Measurements from ENCODE around the gene ACTL8.
"Not testable (repeated sequence)": the region's sequence is repeated elsewhere in the genome, so short reads cannot be mapped to it uniquely, and the experiment has no call there.

ACTL8 gene

DNA sequence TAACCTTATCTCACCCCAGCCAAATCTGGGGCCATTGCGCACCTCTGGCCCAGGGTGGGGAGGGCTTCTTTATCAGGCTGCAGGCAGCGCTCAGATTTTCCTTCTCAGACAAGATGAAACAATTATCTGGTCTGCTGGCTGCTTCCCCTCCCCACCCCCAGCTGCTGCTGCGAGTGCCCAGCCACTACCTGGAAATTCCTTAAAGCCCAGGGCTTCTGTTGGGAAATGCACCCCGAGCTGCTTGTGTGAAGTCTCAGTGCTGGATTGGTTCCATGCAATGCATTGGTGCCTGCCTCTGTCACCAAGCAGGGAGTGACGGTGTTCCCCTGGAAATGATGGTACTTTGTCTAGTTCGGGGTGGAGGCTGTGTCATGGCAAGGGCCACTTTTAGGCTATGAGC lies 18.5 kb upstream of the ACTL8 start:
- DNase-seq, result no peak

DNA sequence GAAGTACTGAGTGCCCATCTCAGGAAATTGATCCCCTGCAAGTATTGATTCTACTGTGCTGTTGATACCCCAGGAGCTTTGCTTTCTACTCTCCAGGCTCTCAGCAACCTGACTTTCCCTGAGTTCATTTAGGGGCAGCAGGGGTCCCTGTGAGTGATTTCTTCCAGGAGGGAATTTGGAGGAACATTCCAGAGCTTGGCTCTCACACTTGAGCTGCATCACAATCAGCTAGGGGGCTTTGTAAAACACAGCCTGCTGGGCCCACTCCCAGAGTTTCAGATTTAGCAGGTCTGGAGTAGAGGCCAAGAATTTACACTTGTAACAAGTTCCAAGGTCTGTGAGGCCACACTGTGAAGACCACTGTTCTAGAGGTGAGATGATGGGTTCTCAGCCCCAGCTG lies 16.1 kb upstream of the ACTL8 start:
- no peak for DNase-seq

DNA sequence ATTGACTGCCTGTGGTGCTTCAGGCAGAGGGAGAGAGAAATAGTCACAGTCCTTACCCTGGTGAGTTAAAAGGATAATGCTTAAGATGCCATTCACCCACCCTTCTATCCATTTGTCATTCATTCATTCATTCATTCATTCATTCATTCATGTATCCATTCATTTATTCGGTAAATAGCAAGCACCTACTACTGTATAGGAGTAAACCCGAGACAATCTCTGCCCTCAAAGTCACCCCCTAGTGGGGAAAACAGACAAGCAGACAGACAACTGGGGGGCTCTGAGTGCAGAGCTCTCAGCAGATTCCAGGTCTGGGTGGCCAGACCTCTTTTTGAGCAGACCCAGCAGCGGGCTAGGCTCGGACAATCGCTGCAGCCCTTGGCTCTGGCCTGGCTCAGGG lies 14.1 kb upstream of the ACTL8 start:
- DNase-seq, result no peak

DNA sequence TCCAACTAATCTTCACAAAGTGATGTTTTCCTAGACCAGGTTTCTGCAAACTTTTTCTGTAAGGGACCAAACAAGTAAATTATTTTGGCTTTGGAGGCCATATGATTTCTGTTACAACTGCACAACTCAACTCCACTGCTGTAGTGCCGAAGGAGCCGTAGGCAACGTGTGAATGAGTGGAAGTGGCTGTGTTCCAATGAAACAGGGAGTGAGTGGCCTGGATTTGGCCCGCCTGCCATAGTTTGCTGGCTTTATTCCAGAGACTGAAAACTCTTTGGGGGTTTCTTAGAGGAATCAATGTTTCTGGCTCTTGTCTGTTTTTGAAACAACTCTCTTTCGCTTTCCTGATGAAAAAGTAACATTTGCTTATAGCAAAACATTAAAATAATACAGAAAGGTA lies 12.6 kb upstream of the ACTL8 start:
- no peak for DNase-seq

DNA sequence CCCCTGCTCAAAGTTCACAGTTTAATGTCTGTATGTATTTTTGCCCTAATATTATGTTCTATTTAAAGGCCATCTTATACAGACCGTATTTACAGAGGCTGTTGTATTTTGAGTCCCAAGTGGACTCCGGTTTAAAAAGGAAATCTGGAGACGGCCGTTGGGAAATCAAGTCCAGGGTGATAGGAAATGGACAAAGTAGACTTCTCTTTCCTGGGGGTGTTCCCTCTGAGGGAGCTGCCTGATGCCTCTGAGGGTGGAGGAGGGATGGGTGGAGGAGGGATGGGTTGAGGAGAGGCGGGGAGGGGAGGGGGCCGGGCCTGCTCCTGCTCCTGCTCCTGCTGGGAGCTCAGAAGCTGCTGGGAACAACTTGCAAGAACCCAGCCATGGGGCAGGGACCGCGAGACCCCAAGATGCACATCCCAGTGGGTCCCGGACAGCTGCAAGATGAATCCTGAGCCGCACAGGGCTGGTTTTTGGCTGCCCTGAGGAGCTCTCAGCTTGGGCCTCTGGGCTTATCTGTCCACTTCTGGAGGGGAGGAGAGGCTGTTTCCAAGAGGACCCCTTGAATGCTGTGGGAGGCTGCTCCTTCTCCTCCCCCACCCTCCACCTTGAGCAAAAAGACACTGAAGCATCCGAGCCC lies 12.0 kb upstream of the ACTL8 start:
- no peak for DNase-seq

DNA sequence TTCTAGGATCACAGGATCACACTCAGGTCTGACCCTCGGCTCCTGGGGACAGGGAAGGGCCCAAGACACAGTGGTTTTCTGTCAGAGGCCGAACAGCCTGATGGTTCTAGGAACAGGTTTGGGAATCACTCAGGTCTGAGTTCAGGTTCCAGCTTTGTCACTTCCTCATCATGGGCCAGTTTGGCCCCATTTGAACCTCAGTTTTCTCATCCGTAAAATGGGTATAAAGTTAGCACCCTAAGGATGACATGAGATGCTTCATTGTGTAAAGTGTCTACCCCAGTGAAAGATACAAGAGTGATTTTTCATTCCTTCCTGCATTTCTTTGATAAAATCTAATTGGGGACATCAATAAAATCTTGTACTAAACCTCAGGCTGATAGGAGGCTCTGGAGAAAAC lies 11.2 kb upstream of the ACTL8 start:
- no peak for DNase-seq

DNA sequence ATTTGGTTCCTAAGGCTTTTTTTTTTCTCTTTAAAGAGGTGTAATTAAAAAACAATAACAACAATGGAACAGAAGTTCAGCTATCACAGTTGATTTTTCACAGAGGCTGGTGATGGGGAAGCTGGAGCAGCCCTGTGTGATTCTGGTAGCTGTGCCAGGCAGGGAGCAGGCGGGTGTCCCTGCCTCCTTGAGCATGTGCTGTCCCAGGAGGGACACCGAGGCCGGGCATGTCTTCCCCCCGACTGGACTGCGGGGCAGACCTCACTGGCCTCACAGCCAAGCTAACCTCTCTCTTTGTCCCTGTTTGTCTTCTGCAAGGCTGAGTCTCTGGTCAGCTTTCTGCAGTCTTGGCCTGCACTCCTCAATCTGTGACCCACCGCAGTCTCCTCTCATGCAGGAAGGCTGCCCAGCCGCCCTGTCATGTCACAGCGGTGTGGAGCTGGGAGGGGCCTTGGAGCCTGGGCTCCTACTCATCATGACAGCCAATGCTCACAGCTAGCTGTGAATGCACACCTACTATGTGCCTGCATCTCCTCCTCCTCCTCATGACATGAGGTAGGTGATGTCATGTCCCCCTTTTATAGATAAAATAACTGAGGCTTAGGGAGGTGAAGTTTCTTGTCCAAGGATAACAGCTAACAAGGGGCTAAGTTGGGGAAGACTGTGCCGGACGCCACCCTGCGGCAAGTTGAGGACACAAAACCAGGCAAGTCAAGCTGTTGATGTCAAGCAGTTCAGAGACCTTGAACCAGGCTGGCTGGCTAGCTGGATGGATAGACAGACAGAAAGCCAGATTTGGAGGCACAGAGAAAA lies 10.3 kb upstream of the ACTL8 start:
- no peak for DNase-seq

DNA sequence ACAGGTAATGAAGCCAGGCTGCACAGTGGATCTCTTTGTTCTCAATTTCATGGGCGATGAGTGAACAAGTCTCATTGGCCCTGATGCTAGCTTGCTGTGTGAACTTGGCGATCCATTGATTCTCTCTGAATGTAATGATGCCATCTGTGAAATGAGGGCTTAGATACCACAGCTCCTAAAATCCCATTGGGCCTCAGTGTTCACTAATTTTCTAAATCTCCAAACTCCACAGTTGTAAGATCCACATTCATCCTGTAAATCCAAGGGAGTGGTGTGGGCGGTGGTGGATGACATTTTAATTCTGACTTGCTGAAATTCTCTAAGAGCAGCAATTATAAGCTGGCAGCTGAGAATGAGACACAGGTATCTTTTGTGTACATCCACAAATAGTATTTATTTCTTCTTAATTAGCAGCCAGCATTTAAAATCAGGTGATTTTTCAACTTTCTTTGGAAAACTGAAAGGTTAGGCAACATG lies 9.6 kb upstream of the ACTL8 start:
- no peak for DNase-seq

DNA sequence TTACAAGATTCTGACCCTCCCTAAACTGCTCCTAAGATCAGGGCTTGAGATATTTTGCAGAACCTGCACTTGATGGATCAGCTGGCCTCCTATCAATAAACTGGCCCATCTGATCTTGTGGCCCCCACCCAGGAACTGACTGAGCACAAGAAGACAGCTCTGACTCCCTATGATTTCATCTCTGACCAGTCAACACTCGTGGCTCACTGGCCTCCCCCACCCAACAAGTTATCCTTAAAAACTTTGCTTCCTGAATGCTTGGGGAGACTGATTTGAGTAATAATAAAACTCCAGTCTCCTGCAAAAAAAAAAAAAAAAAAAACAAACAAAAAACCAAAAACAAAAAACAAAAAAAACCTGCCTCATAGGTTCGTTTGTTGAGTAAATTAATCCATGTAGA lies 8.9 kb upstream of the ACTL8 start:
- DNase-seq, result not testable (repeated sequence)

DNA sequence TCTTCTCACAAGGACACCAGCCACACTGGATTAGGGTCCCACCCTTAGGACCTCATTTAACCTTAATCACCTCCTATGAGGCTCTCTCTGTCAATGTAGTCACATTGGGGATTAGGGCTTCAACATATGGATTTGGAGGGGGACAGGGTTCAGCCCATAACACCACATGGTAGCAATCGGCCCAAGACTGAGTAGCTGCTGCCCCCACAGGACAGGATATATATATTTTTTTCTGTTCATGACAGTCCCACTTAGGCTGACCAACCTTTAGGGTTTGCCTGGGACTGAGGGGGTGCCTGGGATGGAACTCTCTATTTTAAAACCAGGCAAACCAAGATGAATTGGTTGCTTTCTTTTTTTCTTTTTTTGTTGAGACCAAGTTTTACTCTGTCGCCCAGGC lies 8.2 kb upstream of the ACTL8 start:
- no peak for DNase-seq

DNA sequence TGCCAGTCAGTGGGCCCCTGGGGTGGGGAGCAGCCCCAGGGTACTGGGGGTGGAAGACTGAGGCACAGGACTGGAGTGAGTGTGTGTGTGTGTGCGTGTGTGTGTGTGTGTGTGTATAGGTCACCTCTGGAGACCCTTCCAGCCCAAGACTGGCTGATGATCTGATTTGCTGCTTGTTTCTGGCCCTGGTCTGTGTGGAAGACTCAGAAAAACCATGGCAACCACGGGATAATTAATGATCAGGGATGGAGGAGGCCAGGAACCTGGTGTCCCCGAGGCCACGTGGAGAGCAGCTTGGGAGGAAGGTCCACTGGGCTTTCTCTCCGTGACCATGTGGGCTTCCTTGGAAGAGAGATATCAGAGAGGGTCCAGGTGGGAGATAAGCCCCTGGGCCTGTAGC lies 4.8 kb upstream of the ACTL8 start:
- DNase-seq, result no peak

DNA sequence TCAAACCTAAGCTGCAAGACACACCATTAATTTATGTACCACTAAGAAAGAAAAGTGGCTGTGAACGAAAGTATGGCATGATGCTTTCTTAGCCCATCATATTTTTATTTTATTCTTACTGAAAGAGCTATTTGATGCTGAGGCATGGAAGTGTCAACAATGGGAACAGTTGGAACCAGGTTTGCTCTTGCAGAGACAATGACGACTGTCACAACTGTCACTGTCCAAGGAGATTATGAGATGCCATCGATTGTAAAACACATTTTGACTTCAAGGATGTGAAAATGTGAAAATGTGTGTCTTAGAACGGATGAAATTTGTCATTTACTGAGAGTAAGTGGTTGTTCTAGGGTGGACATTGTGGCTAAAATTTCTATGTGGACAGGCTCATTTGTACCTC lies 2.8 kb upstream of the ACTL8 start:
- DNase-seq, result no peak

DNA sequence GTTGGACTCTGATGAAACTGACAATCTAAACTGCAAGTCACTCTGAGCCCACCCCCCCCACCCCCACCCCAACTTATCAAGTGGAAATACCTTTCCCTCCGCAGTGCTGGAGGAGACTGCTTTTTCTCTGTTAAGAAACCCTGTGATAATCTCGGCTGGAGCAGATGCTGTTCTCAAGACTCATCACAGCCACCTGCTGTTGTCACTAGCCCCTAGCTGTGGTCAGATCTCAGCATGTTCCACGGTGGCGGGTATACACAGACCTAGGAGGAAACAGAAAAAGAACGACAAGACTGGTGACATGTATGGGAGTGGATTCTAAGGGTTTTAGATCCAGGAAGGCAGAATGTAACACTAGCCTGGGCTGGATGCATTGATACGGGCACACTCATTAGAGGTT lies 2.3 kb downstream of the ACTL8 start:
- DNase-seq, result no peak

DNA sequence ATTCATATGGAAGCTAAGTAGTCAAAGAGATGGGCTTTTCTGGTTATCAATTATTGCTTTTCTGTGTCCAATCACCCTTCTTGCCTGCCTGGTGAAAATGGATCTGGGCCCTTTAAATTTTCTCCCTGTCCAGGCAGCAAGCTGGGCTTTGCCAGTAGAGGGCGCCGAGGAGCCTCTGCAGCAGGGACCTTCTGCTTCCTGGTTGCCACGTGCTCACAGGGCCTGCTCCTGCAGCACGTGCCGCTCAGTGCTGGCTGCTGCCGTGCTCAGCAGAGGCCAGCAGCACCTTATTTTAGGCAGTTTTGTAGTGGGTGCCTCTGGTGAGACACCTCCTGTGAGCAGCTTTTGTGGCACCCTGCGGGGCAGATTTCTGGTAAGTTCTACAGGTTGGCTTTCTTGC lies 4.0 kb downstream of the ACTL8 start:
- no peak for DNase-seq

DNA sequence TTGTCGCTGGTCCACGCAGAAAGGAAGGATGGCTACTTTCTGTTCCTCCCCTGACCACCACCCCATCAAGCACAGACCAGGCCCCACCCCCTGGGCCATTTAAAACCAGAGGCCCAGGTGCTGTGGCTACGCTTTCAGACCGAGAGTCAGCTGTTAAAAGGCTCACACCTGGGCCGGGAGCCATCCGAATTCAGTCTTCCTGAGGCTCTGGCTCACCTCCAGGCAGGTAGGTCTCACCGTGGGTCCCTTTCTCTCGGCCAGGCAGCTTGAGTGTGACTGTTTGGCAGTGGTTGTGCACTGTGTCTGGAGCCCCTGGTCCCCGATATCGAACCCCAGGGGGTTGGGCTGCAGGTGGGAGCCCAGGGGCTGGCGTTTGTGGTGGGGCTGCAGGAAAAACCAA lies 7.2 kb downstream of the ACTL8 start:
- DNase-seq, result no peak

DNA sequence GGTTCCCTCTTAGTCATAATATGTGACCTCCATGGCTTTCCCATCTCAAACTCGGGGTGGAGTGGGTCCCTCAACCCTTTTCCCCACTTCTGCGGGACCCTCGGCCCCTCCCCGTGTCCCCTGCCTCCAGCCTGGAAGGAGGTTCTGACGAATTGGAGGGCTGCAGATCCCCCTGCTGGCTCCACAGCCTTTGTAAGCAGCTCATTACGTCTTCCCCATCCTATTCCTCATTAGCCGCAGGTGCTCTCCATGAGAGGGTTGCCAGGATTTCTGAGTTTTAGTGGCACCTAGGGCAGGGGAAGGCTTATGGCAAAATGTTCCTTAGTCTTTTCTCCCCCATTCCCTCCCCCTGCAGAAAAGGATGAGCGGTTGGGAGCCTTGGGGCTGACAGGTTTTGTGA lies 8.3 kb downstream of the ACTL8 start:
- no peak for DNase-seq

DNA sequence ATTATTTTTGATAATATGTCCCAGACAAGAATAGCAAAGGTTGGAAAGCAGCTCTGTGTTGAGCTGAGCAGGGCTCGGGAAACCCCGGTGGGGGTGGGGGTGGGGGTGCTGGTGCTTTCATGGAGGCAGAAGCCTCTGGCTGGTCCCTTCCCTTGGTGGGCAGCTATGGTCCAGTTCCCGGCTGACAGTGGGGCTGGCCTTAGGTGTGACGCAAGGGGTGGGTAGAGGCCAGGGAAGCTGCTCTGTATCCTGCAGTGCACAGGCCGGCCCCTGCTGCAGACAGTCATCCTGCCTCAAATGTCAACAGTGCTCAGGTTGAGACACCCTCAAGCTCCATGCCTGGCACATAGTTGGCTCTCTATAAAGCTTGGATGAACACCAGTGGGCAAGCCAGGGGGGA lies 8.9 kb downstream of the ACTL8 start:
- no peak for DNase-seq

DNA sequence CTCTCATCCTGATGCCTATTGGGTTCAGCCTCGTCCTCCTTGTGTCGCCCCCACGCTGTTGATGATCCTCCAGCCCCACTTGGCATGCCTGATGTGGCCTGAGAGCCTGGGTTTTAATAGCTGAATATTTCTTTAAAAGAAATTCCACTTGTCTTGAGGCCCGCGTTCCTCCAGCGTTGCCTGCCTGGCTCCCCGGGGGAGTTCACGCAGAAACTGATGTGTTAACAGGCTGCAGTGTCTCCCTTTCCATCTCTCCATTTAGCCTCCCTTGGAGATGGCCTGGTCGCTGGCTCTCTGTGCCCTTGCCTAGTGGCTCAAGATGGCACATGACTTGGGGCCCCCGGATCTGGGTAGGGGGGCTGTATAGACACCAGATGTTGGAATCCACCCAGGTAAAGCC lies 9.5 kb downstream of the ACTL8 start:
- DNase-seq, result no peak

DNA sequence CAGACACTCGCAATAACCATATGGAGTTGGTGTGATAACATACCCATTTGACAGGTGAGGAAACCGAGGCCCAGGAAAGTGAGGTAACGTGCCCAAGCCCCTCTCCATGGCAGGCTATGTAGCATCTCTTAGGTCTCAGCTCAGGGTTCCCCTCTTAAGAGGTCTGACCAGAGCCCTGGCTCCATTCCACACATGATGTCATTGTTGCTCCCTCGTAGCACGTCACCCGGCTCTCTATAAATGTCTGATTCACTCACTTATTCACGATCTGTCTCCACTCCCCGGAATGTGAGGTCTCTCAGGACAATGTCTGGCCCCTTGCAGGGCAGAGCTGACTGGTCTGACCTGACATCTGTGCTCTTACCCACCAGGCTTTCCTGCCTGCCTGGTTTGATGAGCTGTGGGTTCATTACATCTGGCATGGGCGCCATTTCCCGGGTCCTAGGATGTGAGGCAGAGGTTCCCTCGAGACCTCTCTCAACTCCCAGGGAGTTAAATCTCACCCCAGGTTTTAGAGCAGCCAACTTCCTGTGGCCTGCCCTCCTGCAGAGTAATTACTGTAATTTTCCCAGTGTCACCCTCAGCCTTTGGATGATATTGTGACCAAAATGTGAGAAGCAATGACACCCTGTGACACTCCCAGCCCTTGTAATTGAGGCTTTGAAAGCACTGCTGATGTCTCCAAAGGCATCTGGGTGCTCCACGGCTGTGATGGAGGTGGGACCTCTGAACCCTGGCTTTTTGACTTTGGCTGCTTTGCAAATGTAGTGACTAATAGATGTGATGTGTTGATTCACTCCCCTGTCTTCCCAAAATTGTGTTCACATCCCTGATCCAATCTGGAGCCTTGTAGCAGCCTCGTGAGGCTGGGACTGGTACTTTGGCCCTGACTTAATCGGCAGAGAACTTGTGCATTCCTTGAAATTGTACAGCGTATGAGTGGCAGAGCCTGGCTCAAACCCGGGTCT lies 10.6 kb downstream of the ACTL8 start:
- peak; percentile 54 for DNase-seq

DNA sequence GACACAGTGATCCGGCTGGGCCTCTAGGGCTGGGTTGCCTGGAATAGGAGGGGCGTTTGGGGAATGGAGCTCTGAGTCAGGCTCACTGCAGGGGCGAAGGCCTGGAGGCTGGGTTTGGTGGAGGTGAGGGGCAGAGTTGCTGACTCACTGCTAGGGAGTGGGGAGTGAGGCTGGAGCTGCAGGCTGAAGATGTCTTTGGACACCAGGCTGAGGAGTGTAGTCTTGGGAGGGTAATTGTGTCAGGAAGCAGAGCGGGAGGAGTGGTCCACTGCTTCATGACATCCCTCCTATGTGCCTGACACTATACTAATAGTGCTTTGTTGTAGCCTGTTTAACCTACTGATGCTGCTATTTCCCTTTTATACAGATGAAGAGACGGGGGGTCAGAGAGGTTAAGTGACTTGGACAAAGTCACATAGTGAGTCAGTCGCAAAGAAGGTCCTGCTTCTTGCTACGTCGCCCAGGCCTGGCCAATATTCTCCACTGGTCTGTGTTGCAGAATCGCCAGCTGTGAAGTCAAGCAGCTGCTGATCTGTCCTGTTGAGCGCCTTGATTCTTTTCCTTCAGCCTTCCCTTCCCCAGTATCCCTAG lies 13.6 kb downstream of the ACTL8 start:
- peak; percentile 66 for DNase-seq

DNA sequence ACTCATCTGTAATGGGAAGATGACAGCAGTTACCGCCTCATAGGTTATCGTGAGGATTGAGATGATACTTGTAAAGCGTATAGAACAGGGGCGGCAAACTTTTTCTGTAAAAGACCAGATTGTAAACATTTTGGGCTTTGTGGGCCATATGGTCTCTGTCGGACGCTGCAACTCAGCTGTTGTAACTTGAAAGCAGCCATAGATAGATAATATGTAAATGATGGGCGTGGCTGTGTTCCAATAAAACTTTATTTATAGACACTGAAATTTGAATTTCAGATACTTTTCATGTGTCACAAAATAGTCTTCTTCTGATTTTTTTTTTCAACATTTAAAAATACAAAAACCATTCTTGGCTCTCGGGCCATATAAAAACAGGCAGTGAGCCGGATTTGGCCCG lies 15.8 kb downstream of the ACTL8 start:
- DNase-seq, result no peak

DNA sequence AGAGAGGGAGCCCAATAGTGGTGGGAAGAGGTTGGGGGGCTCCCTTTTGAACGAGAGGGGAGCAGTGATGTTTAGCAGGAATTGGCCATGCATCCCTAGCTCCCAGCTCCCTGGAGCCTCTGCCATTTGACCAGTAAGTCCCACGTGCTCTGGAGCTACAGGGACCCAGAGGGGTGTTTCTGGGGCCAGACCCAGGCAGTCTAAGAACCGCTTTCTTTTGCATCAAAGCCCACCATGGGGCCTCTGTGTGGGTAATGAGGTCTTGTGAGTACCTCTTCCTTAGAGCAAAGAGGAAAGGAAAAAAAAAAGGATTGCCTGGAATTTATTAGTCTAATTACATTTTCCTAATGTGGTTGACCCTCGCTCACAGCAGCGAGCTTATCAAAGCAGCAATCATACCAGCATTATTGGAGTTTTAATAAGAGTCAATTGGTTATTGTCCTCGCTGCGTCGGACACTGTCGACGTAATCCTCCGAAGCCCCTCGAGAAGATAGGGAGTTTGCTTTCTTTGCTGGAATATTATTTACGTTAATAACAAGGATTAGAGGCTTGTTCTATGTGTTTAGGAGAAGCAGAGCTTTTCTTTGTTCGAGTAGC lies 17.6 kb downstream of the ACTL8 start:
- no peak for DNase-seq

Data from NCI-H226 (cell line).